Measurements from ENCODE around the gene TRPM2.
"Not testable (repeated sequence)": the region's sequence is repeated elsewhere in the genome, so short reads cannot be mapped to it uniquely, and the experiment has no call there.

Gene TRPM2

DNA sequence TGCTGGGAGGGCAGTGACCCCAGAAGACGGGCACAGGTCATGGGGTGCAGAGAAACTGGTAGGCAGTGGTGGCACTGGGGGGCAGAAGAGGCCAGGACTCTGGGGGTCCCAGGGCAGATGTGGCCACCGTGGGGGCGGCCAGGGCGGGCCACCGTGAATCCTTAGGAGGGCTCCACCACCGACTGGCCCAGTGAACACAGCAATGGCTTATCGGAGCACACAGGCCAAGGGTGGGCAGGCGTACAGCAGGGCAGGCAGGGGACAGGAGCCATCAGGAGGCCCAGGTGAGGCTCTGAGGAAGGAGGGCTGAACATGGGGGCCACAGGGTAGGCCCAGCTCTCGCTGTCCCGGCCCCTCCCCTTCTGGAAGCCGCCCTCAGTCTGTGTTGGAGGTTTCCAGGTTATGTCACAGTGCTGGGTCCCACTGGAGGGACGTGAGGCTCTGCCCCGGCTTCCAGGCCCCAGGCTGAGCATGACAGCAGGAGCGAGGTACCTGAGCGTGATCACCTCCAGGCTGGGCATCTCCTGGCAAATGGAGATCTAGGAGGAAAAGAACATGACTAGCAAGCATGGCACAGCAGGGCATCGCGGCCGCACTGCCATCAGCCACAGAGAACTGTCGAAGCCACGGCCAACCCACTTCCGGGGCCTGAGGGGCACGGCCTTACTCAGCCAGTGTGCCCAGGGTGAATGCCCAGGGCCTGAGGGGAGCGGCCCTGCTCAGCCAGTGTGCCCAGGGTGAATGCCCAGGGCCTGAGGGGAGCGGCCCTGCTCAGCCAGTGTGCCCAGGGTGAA is 18.0 kb upstream of the TRPM2 start:
- FAIRE-seq (no peak), DNase-seq (ENCODE audit: insufficient read length, low spot score) (no peak)

DNA sequence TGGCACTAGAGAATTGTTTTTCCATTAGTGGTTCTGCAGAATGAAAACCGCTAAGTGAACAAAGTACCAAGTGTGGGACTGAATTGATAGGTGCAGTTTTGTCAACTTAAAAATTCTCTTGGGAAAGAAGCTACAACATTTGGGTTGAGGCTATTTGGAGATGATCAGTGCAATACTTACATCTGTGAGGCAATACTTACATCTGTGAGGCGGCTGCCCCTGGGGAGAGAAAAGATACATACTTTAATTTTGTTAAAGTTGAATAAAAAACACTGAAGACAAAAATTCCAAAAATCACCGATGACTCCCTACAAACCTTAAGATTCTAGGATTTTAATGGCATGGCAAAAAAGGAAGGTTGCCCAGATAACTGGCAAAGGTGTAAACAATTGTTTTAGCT is 16.0 kb upstream of the TRPM2 start:
- no peak for TF ChIP-seq POLR2A (IDR thresholded peaks at IDR 0.05; ENCODE audit: low read depth, low read length)
- DNase-seq (ENCODE audit: insufficient read length, low spot score), result no peak
- no peak for FAIRE-seq

More for the DNA sequence above, 18.0 kb upstream of the TRPM2 start:
- TF ChIP-seq POLR2A (IDR thresholded peaks at IDR 0.05; ENCODE audit: low read depth, low read length), result no peak

DNA sequence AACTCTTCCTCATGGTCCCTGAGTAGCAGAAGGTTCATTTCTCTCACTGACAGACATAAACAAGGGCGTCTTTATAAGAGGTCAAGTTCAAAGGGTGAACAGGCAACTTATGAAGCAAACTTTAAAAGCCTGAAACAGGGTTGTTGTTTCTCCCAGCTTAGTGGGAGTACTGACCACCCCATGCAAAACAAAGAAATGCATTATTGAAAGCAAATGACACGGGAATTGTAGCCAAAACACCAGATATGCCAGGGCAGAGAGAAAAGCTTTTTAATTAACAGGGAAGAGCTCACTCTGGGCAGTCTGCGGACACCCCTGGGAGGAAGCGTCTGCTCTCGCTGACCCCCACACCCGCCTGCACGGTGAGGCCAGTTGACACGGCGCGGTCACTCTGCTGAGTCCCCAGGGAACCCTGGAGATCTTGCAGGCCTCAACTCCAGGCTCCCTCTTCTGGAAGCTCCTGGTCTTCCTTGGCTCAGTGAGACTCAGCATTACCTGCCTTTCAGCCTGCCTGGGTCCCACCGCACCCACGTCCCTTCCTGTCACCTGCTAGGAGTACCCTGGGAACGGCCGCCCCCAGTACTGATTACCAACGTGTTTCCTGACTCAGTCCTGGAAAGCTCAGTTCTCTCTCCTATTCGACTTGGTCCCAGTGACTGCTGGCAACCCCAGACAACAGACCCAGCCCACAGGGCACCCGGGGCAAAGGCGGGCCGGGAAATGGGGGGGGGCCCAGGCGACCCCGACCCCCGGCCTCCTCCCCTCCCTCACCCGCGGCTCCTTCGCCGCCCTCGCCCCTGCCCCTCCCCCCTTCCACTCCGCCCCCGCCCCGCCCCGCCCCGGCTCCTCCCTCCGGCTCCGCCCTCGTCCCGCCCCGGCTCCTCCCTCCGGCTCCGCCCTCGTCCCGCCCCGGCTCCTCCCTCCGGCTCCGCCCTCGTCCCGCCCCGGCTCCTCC is 15.2 kb upstream of the TRPM2 start:
- DNase-seq (ENCODE audit: insufficient read length, low spot score) (peak; percentile 86), FAIRE-seq (no peak)
- no peak for TF ChIP-seq POLR2A (IDR thresholded peaks at IDR 0.05; ENCODE audit: low read depth, low read length)

DNA sequence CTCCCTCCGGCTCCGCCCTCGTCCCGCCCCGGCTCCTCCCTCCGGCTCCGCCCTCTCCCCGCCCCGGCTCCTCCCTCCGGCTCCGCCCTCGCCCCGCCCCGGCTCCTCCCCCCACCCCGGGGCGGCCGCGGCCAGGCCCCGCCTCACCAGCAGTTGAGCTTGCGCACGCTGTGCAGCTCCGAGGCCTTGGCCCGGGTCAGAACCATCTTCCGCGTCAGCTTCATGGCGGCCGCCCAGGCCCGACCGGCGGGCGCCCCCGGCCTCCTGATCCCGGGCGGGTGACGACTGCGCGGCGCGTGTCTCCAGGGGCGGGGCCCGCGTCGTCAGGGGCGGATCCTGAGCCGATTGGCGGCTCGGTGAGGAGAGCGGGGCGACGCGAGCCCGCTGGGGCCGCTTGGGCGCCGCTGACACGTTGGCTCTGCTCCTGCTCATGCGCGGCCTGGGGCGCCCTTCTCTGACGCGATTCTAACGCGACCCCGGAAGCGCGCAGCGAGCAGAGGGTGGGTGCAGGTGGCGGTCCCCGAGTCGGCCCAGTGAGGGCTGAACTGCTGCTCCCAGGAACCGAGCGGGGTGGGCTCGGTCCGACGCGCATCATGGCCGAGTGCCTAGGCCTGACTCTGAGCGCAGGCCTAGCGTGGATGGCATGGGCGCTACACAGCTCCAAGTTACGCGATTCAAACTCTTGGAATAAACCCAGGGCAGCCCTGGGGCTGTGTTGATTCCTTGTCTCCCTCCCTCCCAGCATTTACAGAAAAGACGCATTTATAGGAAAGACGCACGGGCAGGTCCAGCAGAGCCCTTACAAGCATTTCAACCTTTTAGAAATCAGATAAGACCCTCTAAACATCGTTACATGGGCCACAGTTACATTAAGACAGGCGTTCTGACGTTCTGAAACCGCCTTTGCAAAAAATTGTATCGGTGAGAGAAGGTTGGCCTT is 14.2 kb upstream of the TRPM2 start, which contains the start of gene CFAP410:
Gene CFAP410 (minus strand): TSS at position 420 of the 940 bp plus-strand sequence. CDS start 196 bp downstream, at position 224.
- FAIRE-seq (no peak), DNase-seq (ENCODE audit: insufficient read length, low spot score) (peak; percentile 99)
- peak; percentile 85 for TF ChIP-seq POLR2A (IDR thresholded peaks at IDR 0.05; ENCODE audit: low read depth, low read length)

DNA sequence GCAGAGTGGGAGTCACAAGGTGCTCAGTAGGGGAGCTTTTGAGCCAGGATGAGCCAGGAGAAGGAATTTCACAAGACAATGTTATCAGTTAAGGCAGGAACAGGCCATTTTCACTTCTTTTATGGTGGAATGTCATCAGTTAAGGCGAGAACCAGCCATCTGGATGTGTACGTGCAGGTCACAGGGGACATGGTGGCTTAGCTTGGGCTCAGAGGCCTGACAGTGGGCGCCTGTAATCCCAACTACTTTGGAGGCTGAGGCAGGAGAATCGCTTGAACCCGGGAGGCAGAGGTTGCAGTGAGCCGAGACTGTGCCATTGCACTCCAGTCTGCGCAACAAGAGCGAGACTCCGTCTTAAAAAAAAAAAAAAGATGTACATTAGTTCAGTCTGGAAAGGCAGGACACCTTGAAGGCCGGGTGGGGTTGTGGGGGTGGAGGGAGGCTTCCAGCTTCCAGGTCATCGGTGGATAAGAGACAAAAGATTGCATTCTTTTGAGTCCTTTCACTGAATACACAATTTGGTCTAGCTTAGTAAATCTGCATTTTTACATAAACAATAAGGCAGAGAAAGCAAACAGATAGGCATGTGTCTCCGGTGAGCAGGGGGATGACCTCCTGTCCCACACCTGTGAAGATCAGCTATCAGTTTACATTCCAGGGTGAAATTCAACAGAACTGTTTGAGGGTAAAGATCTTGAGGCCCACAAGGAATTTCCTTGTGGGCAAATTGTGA is 11.5 kb upstream of the TRPM2 start:
- not testable (repeated sequence) for DNase-seq (ENCODE audit: insufficient read length, low spot score); FAIRE-seq

DNA sequence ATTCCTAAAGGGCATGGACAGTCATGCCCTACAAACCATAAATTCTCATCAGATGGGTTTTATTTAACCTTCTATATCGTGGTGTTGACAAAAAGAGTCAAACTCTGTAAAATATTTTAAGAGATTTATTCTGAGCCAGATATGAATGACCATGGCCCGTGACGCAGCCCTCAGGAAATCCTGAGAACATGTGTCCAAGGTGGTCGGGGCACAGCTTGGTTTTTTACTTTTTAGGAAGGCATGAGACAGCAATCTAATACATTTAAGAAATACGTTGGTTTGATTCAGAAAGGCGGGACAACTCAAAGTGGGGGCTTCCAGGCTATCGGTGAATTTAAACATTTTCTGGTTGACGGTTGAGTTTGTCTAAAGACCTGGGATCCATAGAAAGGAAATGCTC is 10.4 kb upstream of the TRPM2 start:
- FAIRE-seq; DNase-seq (ENCODE audit: insufficient read length, low spot score): not testable (repeated sequence)

DNA sequence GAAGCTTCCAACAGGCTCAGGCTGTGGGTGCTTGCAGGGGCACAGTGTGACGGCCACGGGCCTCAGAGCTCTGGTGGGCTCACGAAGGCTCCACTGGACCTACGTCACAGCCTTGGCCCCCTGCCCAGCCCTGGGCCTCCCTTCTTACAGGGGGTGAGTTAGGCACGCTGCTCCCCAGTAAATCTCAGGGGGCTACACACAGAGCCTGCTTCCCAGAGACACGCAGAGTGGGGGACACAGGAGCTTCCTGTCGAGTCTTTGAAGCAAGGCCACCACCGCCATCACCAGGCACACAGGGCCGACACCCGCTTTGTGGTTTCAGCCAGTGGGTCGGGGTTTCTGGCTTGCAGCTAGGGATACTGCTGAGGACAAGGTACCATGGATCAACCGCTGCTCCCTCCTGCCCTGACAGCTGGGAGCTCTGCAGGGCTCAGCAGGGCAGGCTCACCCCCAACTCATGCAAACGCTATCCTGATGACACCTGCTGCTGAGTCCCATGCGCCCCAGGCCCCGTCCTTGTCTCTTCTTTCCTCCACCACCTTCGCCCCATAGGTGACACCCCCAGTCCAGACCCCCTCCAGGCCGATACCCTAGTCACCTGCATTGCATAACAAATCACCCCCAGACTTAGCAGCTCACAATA is 8.8 kb upstream of the TRPM2 start:
- DNase-seq (ENCODE audit: insufficient read length, low spot score) (no peak), FAIRE-seq (no peak)
- TF ChIP-seq POLR2A (IDR thresholded peaks at IDR 0.05; ENCODE audit: low read depth, low read length), result no peak

DNA sequence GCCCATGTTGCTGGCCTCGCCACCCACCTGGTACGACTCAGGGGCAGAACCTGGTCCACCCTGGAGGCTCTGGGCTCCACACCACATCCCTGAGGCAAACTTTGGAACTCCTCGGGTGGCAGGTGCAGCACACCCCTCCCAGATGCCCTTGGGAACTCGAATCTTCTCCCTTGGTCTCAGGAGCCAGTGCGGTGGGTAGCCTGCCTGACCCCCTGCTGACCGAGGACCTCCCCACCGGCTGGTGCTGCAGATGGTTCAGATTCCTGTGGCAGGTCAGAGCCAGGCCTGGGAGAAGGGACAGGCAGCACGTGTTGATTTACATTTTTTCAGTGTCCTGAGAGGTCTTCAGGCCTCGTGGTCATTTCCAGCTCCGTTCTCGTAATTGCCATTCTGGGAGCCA is 7.9 kb upstream of the TRPM2 start:
- TF ChIP-seq POLR2A (IDR thresholded peaks at IDR 0.05; ENCODE audit: low read depth, low read length), result no peak
- DNase-seq (ENCODE audit: insufficient read length, low spot score), result no peak
- no peak for FAIRE-seq

DNA sequence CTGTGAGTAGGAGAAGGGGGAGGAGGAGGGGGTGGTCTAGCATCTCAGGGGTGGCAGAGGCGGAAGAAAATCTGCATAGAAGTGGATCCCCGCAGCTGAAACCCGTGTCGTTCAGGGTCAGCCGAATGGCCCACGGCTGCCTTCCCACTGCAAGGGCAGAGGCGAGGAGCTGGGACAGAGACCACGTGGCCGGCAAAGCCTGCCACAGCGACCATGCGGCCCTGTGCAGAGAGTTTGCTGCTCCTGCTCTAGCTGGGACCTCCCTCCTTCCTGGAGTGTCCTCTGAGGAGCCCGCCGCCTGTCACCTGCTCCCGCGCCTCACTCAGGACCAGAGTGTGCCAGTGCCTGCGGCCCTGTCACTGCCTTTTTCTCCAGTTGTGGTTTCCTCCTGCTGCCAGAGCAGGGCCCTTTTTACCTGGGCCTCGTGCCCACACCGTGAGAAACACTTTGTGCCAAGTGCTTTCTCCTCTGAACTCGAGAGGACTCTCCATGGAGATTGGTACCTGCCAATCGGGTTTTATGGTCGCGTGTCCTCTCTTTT is 5.4 kb upstream of the TRPM2 start:
- TF ChIP-seq POLR2A (IDR thresholded peaks at IDR 0.05; ENCODE audit: low read depth, low read length), result no peak
- DNase-seq (ENCODE audit: insufficient read length, low spot score), result no peak
- FAIRE-seq, result no peak

DNA sequence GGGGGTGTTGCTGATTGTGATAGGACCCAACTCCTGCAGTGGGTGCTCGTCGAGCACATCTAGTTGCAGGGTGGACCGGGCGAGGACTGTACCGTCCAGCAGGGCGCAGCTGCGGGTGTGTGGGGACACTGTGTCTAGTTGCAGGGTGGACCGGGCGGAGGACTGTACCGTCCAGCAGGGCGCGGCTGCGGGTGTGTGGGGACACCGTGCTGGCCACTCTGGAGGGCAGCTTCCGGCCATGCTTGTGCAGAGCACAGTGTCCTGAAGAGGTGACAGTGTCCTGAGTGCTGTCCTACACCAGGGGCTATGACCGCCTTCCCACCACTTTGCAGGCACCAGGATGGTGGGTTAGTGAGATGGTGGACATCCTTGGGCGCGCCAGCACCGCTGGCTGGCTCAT is 4.6 kb upstream of the TRPM2 start:
- DNase-seq (ENCODE audit: insufficient read length, low spot score) (no peak), FAIRE-seq (no peak)

DNA sequence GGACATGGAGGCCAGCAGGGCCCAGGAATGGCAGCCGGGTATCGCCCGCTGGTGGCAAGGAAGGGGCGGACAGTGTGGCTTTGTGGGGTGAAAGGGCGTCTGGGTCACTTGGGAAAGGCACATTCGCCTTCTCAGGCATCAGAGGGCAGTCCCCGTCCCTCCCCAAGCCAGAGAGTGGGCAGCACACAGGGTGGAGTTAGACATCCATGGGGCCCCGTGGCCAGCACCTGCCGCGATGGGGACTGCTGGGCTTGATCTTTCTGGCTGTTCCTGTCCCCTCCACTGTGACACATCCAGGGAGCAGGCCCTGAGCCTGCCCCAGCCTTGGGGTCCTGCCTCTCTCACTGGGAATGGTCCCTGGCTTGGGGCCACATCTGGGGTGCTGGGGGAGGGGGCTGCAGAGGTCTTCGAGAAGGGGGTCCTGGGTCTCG is 4.0 kb upstream of the TRPM2 start:
- no peak for TF ChIP-seq POLR2A (IDR thresholded peaks at IDR 0.05; ENCODE audit: low read depth, low read length)
- DNase-seq (ENCODE audit: insufficient read length, low spot score), result no peak
- no peak for FAIRE-seq

More for the DNA sequence above, 4.6 kb upstream of the TRPM2 start:
- no peak for TF ChIP-seq POLR2A (IDR thresholded peaks at IDR 0.05; ENCODE audit: low read depth, low read length)
